Prostate gland (tissue), 2 donors: ENCODE results near the gene OSBPL2. TPM values are rescaled to one million over a fixed set of nuclear protein-coding genes. Genes with fewer than 3 reads are reported as not detected.

Source experiments
- DNase-seq: peaks from one replicate; pipeline ENCODE4 v3.0.0-alpha.2; 2019; ENCODE audit warnings: low spot score
- H3K27ac ChIP-seq, 2 donors: fragments of 200-600 bp; sonication (generic); 2 replicates each; pipeline ENCODE4 v1.5.1; 2017 to 2019
- H3K27me3 ChIP-seq: fragments of 200-600 bp; sonication (generic); replicated peaks from 2 replicates; pipeline ENCODE4 v1.5.1; 2019; ENCODE audit not compliant: insufficient read depth
- H3K36me3 ChIP-seq, 2 donors: fragments of 200-600 bp; sonication (generic); 1 replicate in 1 of 2; 2 replicates in 1 of 2; pipeline versions ENCODE4 v1.5.1 to v1.8.1; 2017 to 2019
- H3K4me1 ChIP-seq: fragments of 200-600 bp; sonication (generic); replicated peaks from 2 replicates; pipeline ENCODE4 v1.5.1; 2019
- H3K4me3 ChIP-seq, 2 donors: fragments of 200-600 bp; sonication (generic); 2 replicates each; pipeline ENCODE4 v1.5.1; 2017 to 2019
- H3K9me3 ChIP-seq: fragments of 200-600 bp; sonication (generic); 2 replicates; pipeline ENCODE4 v1.5.1; 2017
- POLR2A ChIP-seq: fragments of 450-650 bp; IDR thresholded peaks from one replicate; pipeline ENCODE4 v1.6.1; 2016; ENCODE audit warnings: antibody characterized with exemption, mild to moderate bottlenecking
- POLR2AphosphoS5 ChIP-seq: sonication (generic); formaldehyde crosslinking; IDR thresholded peaks from one replicate; pipeline ENCODE4 v1.6.1; 2017; ENCODE audit warnings: antibody characterized with exemption
- WGBS: methylation state at CpG from one replicate; pipeline ENCODE4 v1.1.5; 2018; 5-methylcytosine and 5-hydroxymethylcytosine counted together
- intact Hi-C: fragments of 100-400 bp; cut with DNase I; formaldehyde crosslinking; loops from one replicate; pipeline ENCODE4 v1.14.2; 2022
- total RNA-seq, 2 donors: library from RNA; depleted of rRNA; stranded (reverse); fragments of >200 nt; gene quantifications; one replicate each; pipeline ENCODE4 v1.1.0, GENCODE V29; 2016
- TF ChIP-seq, protein P1 (sequence below), 4 experiments: fragments of 200-600 bp in 2 of 4; fragments of 450-650 bp in 2 of 4; sonication (generic) in 2 of 4; IDR thresholded peaks; 1 replicate in 3 of 4; 2 replicates in 1 of 4; pipeline ENCODE4 v1.5.1; 2016 to 2019; ENCODE audit warnings: antibody characterized with exemption in 4 of 4, mild to moderate bottlenecking in 2 of 4, moderate library complexity in 2 of 4

Gene OSBPL2
- total RNA-seq, 2 donors from 2014 or later, result 33.5 to 50.6 TPM

DNA sequence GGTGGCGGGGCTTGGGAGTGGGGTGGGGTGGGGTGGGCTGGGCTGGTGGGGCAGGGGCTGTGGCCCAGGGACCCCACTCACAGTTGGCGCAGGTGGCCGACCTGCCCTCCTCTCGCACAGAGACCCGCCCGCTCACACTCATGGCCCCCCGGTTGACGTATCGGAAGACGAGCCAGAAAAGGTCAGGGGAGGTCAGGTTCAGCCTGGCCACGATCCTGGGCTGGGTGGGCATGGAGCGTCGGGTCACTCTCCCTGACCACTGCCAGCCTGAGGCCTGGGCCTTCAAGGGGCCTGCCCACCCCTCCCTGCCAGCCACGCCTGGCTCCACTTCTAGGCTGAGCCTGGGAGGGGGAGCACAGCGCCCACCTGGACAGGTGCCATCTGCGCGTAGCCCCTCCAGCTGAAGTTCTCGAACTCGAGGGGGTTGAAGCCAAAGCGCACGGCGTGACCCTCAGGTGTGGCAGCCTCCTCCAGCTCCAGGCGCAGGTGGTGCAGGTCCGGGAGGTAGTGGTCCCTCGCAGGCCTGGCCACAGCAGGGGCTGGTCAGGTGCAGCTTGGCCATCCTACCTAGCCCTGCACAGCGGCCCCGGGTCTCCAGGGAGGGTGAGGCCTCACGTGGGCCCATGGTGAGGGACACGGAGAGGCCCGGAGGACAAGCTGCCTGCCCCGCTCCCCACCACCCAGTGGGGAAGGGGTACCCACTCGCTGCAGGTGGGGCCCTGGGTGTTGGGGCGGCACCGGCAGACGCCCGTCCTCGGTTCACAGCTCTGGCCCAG lies 95.7 kb downstream of the OSBPL2 start:
- Histone ChIP-seq H3K9me3 (no peaks in the 10 kb centered on the region), H3K4me1 (no peaks in the 10 kb centered on the region), H3K27me3 (no peaks in the 10 kb centered on the region), H3K4me3 (no peak overlapping the region), H3K27ac (no peak overlapping the region), H3K36me3 (peaks cover 6 to 20% of the 10 kb centered on the region in 2 donors)
- TF ChIP-seq POLR2AphosphoS5, result no peak
- TF ChIP-seq, protein P1, sequence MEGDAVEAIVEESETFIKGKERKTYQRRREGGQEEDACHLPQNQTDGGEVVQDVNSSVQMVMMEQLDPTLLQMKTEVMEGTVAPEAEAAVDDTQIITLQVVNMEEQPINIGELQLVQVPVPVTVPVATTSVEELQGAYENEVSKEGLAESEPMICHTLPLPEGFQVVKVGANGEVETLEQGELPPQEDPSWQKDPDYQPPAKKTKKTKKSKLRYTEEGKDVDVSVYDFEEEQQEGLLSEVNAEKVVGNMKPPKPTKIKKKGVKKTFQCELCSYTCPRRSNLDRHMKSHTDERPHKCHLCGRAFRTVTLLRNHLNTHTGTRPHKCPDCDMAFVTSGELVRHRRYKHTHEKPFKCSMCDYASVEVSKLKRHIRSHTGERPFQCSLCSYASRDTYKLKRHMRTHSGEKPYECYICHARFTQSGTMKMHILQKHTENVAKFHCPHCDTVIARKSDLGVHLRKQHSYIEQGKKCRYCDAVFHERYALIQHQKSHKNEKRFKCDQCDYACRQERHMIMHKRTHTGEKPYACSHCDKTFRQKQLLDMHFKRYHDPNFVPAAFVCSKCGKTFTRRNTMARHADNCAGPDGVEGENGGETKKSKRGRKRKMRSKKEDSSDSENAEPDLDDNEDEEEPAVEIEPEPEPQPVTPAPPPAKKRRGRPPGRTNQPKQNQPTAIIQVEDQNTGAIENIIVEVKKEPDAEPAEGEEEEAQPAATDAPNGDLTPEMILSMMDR (IDR thresholded peaks at IDR 0.05), result no peak
- TF ChIP-seq POLR2A, result no peak
- WGBS, result 88% methylated on average over 29 of the region's 37 CpGs
- intact Hi-C loops, result no loop called here
- DNase-seq, result no peak

DNA sequence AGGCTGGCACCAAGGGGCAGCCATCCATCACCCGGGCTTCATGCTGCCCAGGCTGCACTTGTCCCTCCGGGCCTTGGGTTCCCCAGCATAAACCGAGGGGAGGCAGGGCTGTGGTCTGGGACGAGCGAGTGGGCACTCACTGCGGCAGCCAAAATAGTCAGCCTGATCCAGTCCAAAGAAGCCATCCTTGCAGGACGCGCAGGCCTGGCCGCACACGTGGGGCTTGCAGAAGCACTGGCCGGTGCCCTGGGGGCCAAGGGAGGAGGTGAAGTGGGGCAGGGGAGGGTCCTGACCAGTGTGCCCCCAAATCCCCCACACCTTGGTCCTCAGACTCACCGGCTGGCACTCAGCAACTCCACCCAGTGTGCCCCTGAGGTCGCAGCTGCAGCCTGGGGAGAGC lies 96.6 kb downstream of the OSBPL2 start:
- no peak overlapping the region for H3K4me3 ChIP-seq
- WGBS, result 94% methylated on average over 12 of the region's 13 CpGs
- H3K9me3 ChIP-seq, result no peaks in the 10 kb centered on the region
- TF ChIP-seq POLR2AphosphoS5 (no peak), POLR2A (no peak)
- TF ChIP-seq, protein P1 (IDR thresholded peaks at IDR 0.05), result no peak
- peaks cover 6 to 12% of the 10 kb centered on the region in 2 donors for H3K36me3 ChIP-seq
- intact Hi-C loops, result no loop called here
- no peaks in the 10 kb centered on the region for H3K4me1 ChIP-seq
- DNase-seq, result no peak
- no peak overlapping the region for H3K27ac ChIP-seq
- H3K27me3 ChIP-seq, result no peaks in the 10 kb centered on the region

- H3K27me3 ChIP-seq, result no peaks in the 10 kb centered on the region
- 91% methylated on average over 6 of the region's 6 CpGs for WGBS
- intact Hi-C loops, result no loop called here
- H3K4me3 ChIP-seq, result no peak overlapping the region
- no peak for DNase-seq
- peaks cover 6 to 11% of the 10 kb centered on the region in 2 donors for H3K36me3 ChIP-seq
- no peak overlapping the region for H3K27ac ChIP-seq
- H3K4me1 ChIP-seq, result no peaks in the 10 kb centered on the region
- H3K9me3 ChIP-seq, result no peaks in the 10 kb centered on the region
- no peak for TF ChIP-seq POLR2A
- no peak for TF ChIP-seq POLR2AphosphoS5
These were observed 97.2 kb downstream of the OSBPL2 start for GRCh38 chr20:62335532-62335931.

GRCh38 chr20:62336329-62336728 lies 98.0 kb downstream of the OSBPL2 start:
- Histone ChIP-seq H3K27ac (no peak overlapping the region), H3K27me3 (no peaks in the 10 kb centered on the region), H3K9me3 (no peaks in the 10 kb centered on the region), H3K4me3 (no peak overlapping the region), H3K36me3 (peaks cover 6 to 7% of the 10 kb centered on the region in 2 donors), H3K4me1 (no peaks in the 10 kb centered on the region)
- WGBS, result 88% methylated on average over 10 of the region's 11 CpGs
- intact Hi-C loops, result no loop called here
- DNase-seq, result no peak
- no peak for TF ChIP-seq POLR2A
- no peak for TF ChIP-seq POLR2AphosphoS5
- TF ChIP-seq, protein P1 (IDR thresholded peaks at IDR 0.05), result no peak

DNA sequence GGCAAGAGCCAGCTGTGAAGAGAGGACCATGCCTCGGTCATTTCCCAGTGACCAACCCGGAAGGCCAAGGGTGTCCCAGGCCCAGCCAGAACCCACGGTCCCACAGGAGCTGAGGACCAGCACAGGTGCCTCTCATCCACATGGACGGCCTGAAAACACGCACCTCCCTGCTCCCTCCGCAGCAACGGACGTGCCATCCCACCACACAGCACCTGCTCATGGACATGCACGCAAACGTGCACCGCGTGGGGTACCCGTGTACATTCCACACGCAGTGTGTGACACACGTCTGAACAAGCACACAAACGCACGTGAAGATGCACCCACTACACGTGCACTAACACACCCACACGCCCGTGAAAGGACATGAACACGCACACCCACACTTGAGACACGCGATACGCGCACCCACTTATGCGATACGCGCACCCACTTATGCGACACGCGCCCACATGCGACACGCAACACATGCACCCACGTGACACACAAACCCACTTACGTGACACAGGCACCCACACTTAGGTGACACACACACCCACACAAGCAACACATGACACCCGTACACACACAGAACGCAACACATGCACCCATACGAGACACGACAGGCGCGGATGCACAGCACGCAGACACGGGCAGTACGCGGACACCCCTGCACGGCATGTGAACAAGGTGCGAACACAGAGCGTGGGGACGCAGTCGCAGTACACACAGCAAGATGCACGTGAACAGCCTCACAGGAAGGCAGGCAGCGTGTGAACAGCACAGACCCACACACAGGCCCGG lies 98.6 kb downstream of the OSBPL2 start:
- Histone ChIP-seq H3K4me3 (no peak overlapping the region), H3K9me3 (no peaks in the 10 kb centered on the region), H3K27ac (no peak overlapping the region), H3K4me1 (no peaks in the 10 kb centered on the region), H3K27me3 (no peaks in the 10 kb centered on the region), H3K36me3 (peaks cover 6 to 7% of the 10 kb centered on the region in 2 donors)
- 93% methylated on average over 49 of the region's 53 CpGs for WGBS
- no peak for DNase-seq
- intact Hi-C loops, result no loop called here
- TF ChIP-seq POLR2A (no peak), POLR2AphosphoS5 (no peak)
- TF ChIP-seq, protein P1 (IDR thresholded peaks at IDR 0.05), result no peak
